IMR-90 (cell line): ENCODE measurements around the gene ZNF134. TPM values are rescaled to one million over a fixed set of nuclear protein-coding genes. Genes with fewer than 3 reads are reported as not detected.

Experiments used
- ATAC-seq: fragments of 200-7000 bp; cut with Tn5 transposase; 2 replicates; pipeline ENCODE4 v1.9.1; 2020; ENCODE audit warnings: low read depth, mild to moderate bottlenecking, moderate library complexity
- BruUV-seq: library from RNA; stranded (reverse); fragments of 400-500 nt; replicated peaks from 2 replicates; lab custom pipeline; 2021; lab: Mats Ljungman, UMichigan
- CTCF ChIA-PET: fragments of 300-600 bp; formaldehyde crosslinking; extraction: SDS; loops from one replicate; lab custom pipeline; 2021; ENCODE audit warnings: antibody characterized with exemption; lab: Yijun Ruan, JAX
- POLR2A ChIA-PET: fragments of 300-600 bp; sonication (Branson Sonifier 250); formaldehyde crosslinking; loops from one replicate; lab custom pipeline; 2022; ENCODE audit warnings: antibody characterized with exemption; ENCODE audit not compliant: unreplicated experiment; lab: Charles Lee
- DNase-seq: peaks from one replicate; pipeline ENCODE4 v3.0.0; 2013
- H2AFZ ChIP-seq: replicated peaks from 2 replicates; pipeline ENCODE3; 2013; ENCODE audit warnings: low read length, mild to moderate bottlenecking; ENCODE audit not compliant: poor library complexity
- H2AK5ac ChIP-seq: 2 replicates; pipeline ENCODE4 v1.6.1; 2013; ENCODE audit warnings: low read depth, low read length, inconsistent platforms
- H2AK9ac ChIP-seq: replicated peaks from 2 replicates; pipeline ENCODE3; 2013; ENCODE audit warnings: mild to moderate bottlenecking, low read depth, low read length, moderate library complexity; ENCODE audit not compliant: poor library complexity
- H2BK120ac ChIP-seq: 2 replicates; pipeline ENCODE4 v1.6.1; 2013; ENCODE audit warnings: low read depth, low read length, inconsistent platforms
- H2BK15ac ChIP-seq: 3 replicates; pipeline ENCODE4 v1.6.1; 2013; ENCODE audit warnings: low read depth, low read length, inconsistent platforms
- H2BK20ac ChIP-seq: 2 replicates; pipeline ENCODE4 v1.6.1; 2013; ENCODE audit warnings: low read depth, mild to moderate bottlenecking, inconsistent platforms, low read length, moderate library complexity
- H2BK5ac ChIP-seq: 2 replicates; pipeline ENCODE4 v1.6.1; 2013; ENCODE audit warnings: mild to moderate bottlenecking, low read depth, low read length, inconsistent platforms; ENCODE audit not compliant: poor library complexity, severe bottlenecking
- H3K14ac ChIP-seq: replicated peaks from 2 replicates; pipeline ENCODE4 v1.6.1; 2013; ENCODE audit warnings: low read depth, low read length, inconsistent platforms
- H3K18ac ChIP-seq: 2 replicates; pipeline ENCODE4 v1.6.1; 2013; ENCODE audit warnings: low read depth, low read length, control low read depth
- H3K23ac ChIP-seq: 2 replicates; pipeline ENCODE4 v1.6.1; 2013; ENCODE audit warnings: low read depth, low read length, inconsistent platforms
- H3K27ac ChIP-seq: 2 replicates; pipeline ENCODE4 v1.5.1; 2013; ENCODE audit warnings: mild to moderate bottlenecking, control low read depth, low read length; ENCODE audit not compliant: insufficient read depth
- H3K27me3 ChIP-seq: 2 replicates; pipeline ENCODE4 v1.6.1; 2013; ENCODE audit warnings: low read length; ENCODE audit not compliant: control insufficient read depth, insufficient read depth
- H3K36me3 ChIP-seq: 2 replicates; pipeline ENCODE4 v1.6.1; 2013; ENCODE audit warnings: low read length, mixed read lengths; ENCODE audit not compliant: control insufficient read depth, insufficient read depth
- H3K4ac ChIP-seq: 2 replicates; pipeline ENCODE4 v1.6.1; 2013; ENCODE audit warnings: low read depth, low read length, inconsistent platforms
- H3K4me1 ChIP-seq: 2 replicates; pipeline ENCODE4 v1.6.1; 2013; ENCODE audit warnings: low read length, mixed read lengths; ENCODE audit not compliant: control insufficient read depth, insufficient read depth
- H3K4me2 ChIP-seq: 2 replicates; pipeline ENCODE4 v1.6.1; 2013; ENCODE audit warnings: low read depth, mild to moderate bottlenecking, control low read depth, low read length, moderate library complexity
- H3K4me3 ChIP-seq: 2 replicates; pipeline ENCODE4 v1.5.1; 2013; ENCODE audit warnings: low read depth, mild to moderate bottlenecking, control low read depth, low read length, moderate library complexity; ENCODE audit not compliant: insufficient read depth
- H3K56ac ChIP-seq: 2 replicates; pipeline ENCODE4 v1.6.1; 2013; ENCODE audit warnings: low read length, inconsistent platforms; ENCODE audit not compliant: insufficient read depth; ENCODE audit errors: extremely low read depth
- H3K79me1 ChIP-seq, 2 experiments: 2 replicates each; pipeline ENCODE4 v1.6.1; 2013; ENCODE audit warnings: low read length in 2 of 2, inconsistent platforms in 1 of 2, low read depth in 1 of 2
- H3K9ac ChIP-seq: 2 replicates; pipeline ENCODE4 v1.6.1; 2013; ENCODE audit warnings: low read depth, low read length, control low read depth
- H3K9me1 ChIP-seq: 2 replicates; pipeline ENCODE4 v1.6.1; 2013; ENCODE audit warnings: low read length, inconsistent platforms; ENCODE audit not compliant: insufficient read depth
- H3K9me3 ChIP-seq: 2 replicates; pipeline ENCODE4 v1.6.1; 2013; ENCODE audit warnings: low read length; ENCODE audit not compliant: control insufficient read depth, insufficient read depth
- H4K20me1 ChIP-seq: 2 replicates; pipeline ENCODE4 v1.6.1; 2013; ENCODE audit warnings: low read length, inconsistent platforms; ENCODE audit not compliant: insufficient read depth
- H4K5ac ChIP-seq: 2 replicates; pipeline ENCODE4 v1.6.1; 2013; ENCODE audit warnings: mild to moderate bottlenecking, low read depth, low read length, control low read depth
- H4K8ac ChIP-seq, 2 experiments: 2 replicates each; pipeline ENCODE4 v1.6.1; 2013; ENCODE audit warnings: low read depth in 2 of 2, low read length in 2 of 2, control low read depth in 1 of 2, inconsistent platforms in 1 of 2
- H4K91ac ChIP-seq: 2 replicates; pipeline ENCODE4 v1.6.1; 2013; ENCODE audit warnings: low read depth, low read length, inconsistent platforms; ENCODE audit not compliant: insufficient read depth
- BHLHE40 ChIP-seq: fragments of 150-350 bp; IDR thresholded peaks from 2 replicates; pipeline ENCODE4 v1.6.1; 2016; ENCODE audit warnings: mild to moderate bottlenecking, low read depth, low read length
- MAFK ChIP-seq: IDR thresholded peaks from 2 replicates; pipeline ENCODE4 v1.6.1; 2012; ENCODE audit warnings: low read depth, low read length, improper control_type of control experiment
- RFX5 ChIP-seq: IDR thresholded peaks from 2 replicates; pipeline ENCODE4 v1.8.0; 2012; ENCODE audit warnings: low read depth, mild to moderate bottlenecking, low read length, moderate library complexity
- dilution Hi-C: fragments of 300-500 bp; cut with HindIII; formaldehyde crosslinking; loops from one replicate; pipeline ENCODE4 v1.14.3; 2018; ENCODE audit warnings: low sequenced_read_pairs; ENCODE audit not compliant: unreplicated experiment
- in situ Hi-C: fragments of 300-500 bp; cut with MboI; formaldehyde crosslinking; loops from 3 replicates; pipeline ENCODE4 v1.14.3; 2019; ENCODE audit warnings: low sequenced_read_pairs, inconsistent platforms, mixed read lengths
- intact Hi-C: fragments of 100-400 bp; cut with micrococcal nuclease; formaldehyde crosslinking; loops from 2 replicates; pipeline ENCODE4 v1.10.0; 2022
- polyA plus RNA-seq, 3 experiments: library from polyadenylated mRNA; depleted of rRNA; stranded (reverse); fragments of >200 nt; gene quantifications; 2 replicates each; pipeline ENCODE4 v1.2.3, GENCODE V29; 2012; ENCODE audit warnings: low replicate concordance in 1 of 3
- total RNA-seq: library from RNA; depleted of rRNA; stranded (reverse); fragments of >200 nt; gene quantifications from 2 replicates; pipeline ENCODE4 v1.2.3, GENCODE V29; 2012

ZNF134 gene
- total and polyA plus RNA-seq, 2 of the 4 experiments (the other 2 are of a cell fraction): 6.2 to 31.0 TPM

GRCh38 chr19:57643734-57644133 lies 29.7 kb downstream of the ZNF134 start:
- Histone ChIP-seq H3K14ac (no peak overlapping the region), H4K8ac (no peak overlapping the region), H4K91ac (no peak overlapping the region), H3K9me3 (peaks cover 38% of the 10 kb centered on the region), H3K4me2 (no peak overlapping the region), H2BK120ac (no peak overlapping the region), H3K27me3 (no peaks in the 10 kb centered on the region), H3K4ac (no peak overlapping the region), H3K9ac (no peak overlapping the region), H2AFZ (no peak overlapping the region), H2BK20ac (no peak overlapping the region), H3K18ac (no peak overlapping the region), H4K20me1 (no peaks in the 10 kb centered on the region), H2BK15ac (no peak overlapping the region), H3K4me3 (no peak overlapping the region), H2AK9ac (no peak overlapping the region), H2BK5ac (no peak overlapping the region), H3K56ac (no peak overlapping the region), H3K79me1 (peaks cover 0 to 3% of the 10 kb centered on the region in 2 experiments; a peak in 3 of 4 replicates), H3K27ac (no peak overlapping the region), H3K4me1 (no peaks in the 10 kb centered on the region), H3K9me1 (no peaks in the 10 kb centered on the region), H3K36me3 (peaks cover 32% of the 10 kb centered on the region), H4K5ac (no peak overlapping the region), H2AK5ac (no peak overlapping the region), H3K23ac (no peak overlapping the region)
- no TSS peak for BruUV-seq
- in situ Hi-C loops (no loop called here), dilution Hi-C loops (no loop called here), intact Hi-C loops (no loop called here)
- POLR2A ChIA-PET: no interaction called here
- no peak for TF ChIP-seq RFX5
- TF ChIP-seq BHLHE40: no peak
- 0 out of 2 replicates have a peak, but pooled peaks have one; percentile 23 for TF ChIP-seq MAFK
- no peak for DNase-seq
- CTCF ChIA-PET: no interaction called here
- ATAC-seq: no peak
